Activated CD4-positive, alpha-beta T cell treated with anti-CD3 and anti-CD28 coated beads, Interleukin-2, Interleukin-4, amounts not matched to agents 100 ng/mL and 50 ng/mL, durations not matched to agents 16 hours and 8 hours (primary cell): ENCODE data around the gene UBE2M.
"Not testable (repeated sequence)": the region's sequence is repeated elsewhere in the genome, so short reads cannot be mapped to it uniquely, and the experiment has no call there.

Experiments used
- DNase-seq: peaks from one replicate; pipeline ENCODE4 v3.0.0-alpha.2; 2020; ENCODE audit warnings: low spot score

Gene UBE2M

DNA sequence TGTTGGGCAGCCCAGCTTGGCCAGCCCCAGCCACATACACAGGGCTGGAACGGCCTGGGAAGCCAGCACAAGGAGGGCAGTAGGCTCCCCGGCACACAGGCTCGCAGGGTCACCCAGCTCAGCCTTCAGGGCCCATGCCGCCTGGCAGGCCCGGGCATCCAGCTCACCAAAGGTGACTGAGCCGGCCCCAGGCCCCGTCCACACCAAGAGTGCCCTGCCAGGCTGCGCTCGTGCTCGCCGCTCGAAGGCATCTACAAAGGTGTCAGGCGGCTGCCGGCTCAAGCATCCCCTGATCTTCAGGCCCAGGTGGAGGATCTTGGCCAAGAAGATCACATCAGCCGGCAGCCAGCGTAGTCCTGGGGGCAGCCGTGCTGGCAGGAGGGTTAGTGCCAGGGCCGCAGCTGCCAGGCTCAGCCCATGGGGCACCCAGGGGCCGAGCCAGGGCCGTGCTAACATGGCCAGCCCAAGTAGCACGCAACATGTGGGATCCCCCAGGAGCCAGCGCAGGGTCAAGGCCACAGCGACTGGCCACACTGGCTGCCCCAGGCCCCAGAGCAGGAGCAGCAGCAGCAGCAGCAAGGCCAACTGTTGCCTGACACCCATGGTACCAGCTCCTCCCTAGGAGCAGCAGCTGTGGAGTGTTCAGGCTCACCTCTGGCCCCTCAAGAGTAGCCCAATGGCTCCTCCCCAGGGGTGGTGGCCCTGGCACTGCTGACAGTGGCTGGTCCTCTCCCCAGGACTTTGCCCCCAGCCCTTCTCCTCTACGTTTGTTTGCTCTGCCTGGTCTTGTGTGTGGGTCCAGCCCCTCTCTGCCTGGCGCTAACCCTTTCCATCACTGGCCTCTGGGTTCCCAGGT, 46.8 kb downstream of the UBE2M start, which contains the start of gene SLC27A5:
Gene SLC27A5, minus strand, starts transcription at position 640 of the 856 bp plus-strand sequence. Its CDS starts 37 bp downstream, at position 603.
- DNase-seq, result no peak

DNA sequence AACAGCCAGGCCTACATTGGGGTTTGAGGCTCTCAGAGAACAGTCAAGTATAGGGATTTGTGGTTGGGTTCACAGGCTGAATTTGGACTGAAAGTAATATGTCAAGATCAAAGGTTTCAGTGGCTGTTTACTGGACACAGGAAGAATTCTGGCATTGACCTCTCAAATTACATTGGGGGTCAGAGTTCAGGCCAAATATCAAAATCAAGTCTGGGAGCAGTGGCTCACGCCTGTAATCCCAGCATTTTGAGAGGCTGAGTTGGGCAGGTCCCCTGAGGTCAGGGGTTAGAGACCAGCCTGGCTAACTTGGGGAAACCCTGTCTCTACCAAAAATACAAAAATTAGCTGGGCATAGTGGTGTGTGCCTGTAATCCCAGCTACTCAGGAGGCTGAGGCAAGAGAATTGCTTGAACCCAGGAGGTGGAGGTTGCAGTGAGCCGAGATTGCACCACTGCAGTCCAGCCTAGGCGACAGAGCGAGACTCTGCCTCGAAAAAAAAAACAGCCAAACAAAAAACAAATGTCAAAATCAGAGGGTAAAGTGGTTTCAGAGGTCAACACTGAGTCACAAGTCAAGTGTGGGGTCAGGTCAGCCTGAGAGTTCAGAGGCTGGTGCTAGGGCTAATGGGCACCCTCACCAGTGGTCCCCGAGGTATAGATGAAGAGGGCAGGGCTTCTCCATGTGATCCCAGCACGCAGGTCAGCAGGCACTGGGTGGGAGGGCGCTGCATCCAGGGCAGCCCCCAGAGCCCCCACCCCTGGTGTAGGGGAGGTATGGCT, 48.1 kb downstream of the UBE2M start:
- DNase-seq, result no peak

DNA sequence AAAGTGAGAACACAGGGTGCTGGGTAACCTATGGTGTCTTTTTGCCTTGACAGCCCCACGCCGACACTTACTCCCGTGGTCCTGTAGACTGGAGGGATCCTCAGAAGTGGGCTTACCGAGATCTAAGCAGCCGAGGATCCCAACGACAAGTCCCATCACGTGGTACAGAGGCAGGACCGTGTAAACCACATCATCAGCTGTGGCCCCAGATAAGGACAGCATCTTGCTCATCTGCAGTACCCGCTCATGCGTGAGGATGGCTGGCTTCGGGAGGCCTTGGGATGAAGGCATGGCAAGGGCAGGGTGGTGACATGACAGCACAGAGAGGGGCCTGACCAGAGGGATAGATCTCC, 48.7 kb downstream of the UBE2M start:
- no peak for DNase-seq

DNA sequence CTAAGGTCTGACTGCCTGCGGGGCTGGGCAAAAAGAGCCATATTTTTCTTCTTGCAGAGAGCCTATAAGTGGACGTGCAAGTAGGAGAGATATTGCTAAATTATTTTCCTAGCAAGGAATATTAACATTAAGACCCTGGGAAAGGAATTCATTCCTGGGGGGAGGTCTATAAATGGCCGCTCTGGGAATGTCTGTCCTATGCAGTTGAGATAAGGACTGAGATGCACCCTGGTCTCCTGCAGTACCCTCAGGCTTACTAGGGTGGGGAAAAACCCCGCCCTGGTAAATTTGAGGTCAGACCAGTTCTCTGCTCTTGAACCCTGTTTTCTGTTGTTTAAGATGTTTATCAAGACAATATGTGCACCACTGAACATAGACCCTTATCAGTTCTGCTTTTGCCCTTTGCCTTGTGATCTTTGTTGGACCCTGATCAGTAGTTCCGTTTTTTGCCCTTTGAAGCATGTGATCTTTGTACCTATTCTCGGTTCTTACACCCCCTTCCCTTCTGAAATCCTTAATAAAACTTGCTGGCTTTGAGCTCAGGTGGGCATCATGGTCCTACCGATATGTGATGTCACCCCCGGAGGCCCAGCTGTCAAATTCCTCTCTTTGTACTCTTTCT, 50.7 kb downstream of the UBE2M start:
- DNase-seq, result not testable (repeated sequence)
